ENCODE results near the gene EDDM3A.

The EDDM3A gene

GRCh38 chr14:20746566-20746965 is 879 bp downstream of the EDDM3A start:
- H3K4me3 ChIP-seq (replicated peaks; ENCODE audit: insufficient read depth, low read length) = no peak overlapping the region
- H3K27ac ChIP-seq (replicated peaks) = no peak overlapping the region
- DNase-seq (ENCODE audit: low read depth in 1 of 2, low spot score in 1 of 2) = no peak
- H3K27me3 ChIP-seq (ENCODE audit: insufficient read depth, poor library complexity, severe bottlenecking) = no peaks in the 10 kb centered on the region
- no peak for TF ChIP-seq GABPA (IDR thresholded peaks at IDR 0.05; ENCODE audit: low read depth)
- no peak for TF ChIP-seq CTCF (IDR thresholded peaks at IDR 0.05; ENCODE audit: insufficient read depth, low read length)
- no peak for TF ChIP-seq REST (IDR thresholded peaks at IDR 0.05; ENCODE audit: insufficient replicate concordance, low read depth)
- TF ChIP-seq SPI1 (IDR thresholded peaks at IDR 0.05; ENCODE audit: borderline replicate concordance, low read depth) = no peak

DNA sequence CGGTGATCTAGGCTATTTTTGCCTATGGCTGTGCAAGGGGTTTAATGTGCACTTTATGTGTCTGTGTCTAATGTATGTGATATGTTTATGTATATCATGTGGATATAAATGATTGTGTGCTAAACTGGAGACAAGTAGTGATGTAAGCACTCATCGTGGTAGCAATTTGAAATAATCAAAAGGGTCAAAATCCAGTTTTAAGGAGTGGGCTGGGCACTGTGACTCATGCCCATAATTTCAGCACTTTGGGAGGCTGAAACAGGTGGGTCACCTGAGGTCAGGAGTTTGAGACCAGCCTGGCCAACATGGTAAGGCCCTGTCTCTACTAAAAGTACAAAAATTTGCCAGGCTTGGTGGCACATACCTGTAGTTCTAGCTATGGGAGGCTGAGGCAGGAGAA is 2.8 kb downstream of the EDDM3A start:
- Histone ChIP-seq H3K27me3 (ENCODE audit: insufficient read depth, poor library complexity, severe bottlenecking) (no peaks in the 10 kb centered on the region), H3K27ac (replicated peaks) (no peak overlapping the region), H3K4me3 (replicated peaks; ENCODE audit: insufficient read depth, low read length) (no peak overlapping the region)
- DNase-seq (ENCODE audit: low read depth in 1 of 2, low spot score in 1 of 2) = no peak
- TF ChIP-seq REST (IDR thresholded peaks at IDR 0.05; ENCODE audit: insufficient replicate concordance, low read depth) (no peak), POLR2AphosphoS5 (IDR thresholded peaks at IDR 0.05; ENCODE audit: low read depth) (no peak), CTCF (IDR thresholded peaks at IDR 0.05; ENCODE audit: insufficient read depth, low read length) (no peak), SPI1 (IDR thresholded peaks at IDR 0.05; ENCODE audit: borderline replicate concordance, low read depth) (no peak), GABPA (IDR thresholded peaks at IDR 0.05; ENCODE audit: low read depth) (no peak)

DNA sequence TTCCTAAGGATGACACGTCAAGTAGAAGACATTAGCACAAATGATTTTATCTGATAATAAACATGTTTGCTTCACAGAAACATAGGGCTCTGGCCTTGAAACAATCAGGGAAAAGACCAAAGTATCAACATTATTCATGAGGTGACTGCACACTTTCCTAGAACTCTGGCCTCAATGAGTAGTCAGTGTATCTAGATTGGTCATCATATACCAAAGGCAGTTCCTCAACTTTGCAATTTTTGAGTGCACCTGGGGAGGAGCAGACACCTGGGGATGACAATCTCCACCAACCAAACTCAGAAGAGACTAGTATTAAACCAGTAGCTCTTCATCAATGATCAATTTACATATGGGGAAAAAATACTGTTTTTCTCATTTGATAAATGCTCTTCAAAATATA is 4.5 kb downstream of the EDDM3A start:
- DNase-seq (ENCODE audit: low read depth in 1 of 2, low spot score in 1 of 2) = no peak
- TF ChIP-seq POLR2AphosphoS5 (IDR thresholded peaks at IDR 0.05; ENCODE audit: low read depth) = no peak
- TF ChIP-seq SPI1 (IDR thresholded peaks at IDR 0.05; ENCODE audit: borderline replicate concordance, low read depth) = no peak
- no peak for TF ChIP-seq REST (IDR thresholded peaks at IDR 0.05; ENCODE audit: insufficient replicate concordance, low read depth)
- no peak for TF ChIP-seq GABPA (IDR thresholded peaks at IDR 0.05; ENCODE audit: low read depth)
- no peak for TF ChIP-seq CTCF (IDR thresholded peaks at IDR 0.05; ENCODE audit: insufficient read depth, low read length)

More for the DNA sequence above, 4.5 kb downstream of the EDDM3A start:
- no peaks in the 10 kb centered on the region for H3K27me3 ChIP-seq (ENCODE audit: insufficient read depth, poor library complexity, severe bottlenecking)
- H3K4me3 ChIP-seq (replicated peaks; ENCODE audit: insufficient read depth, low read length) = no peak overlapping the region
- no peak overlapping the region for H3K27ac ChIP-seq (replicated peaks)
